ENCODE data around the gene TCL1A.
"Not testable (repeated sequence)": the region's sequence is repeated elsewhere in the genome, so short reads cannot be mapped to it uniquely, and the experiment has no call there.

GRCh38 chr14:95665530-95665929, 48.4 kb downstream of the TCL1A start:
- not testable (repeated sequence) for TF ChIP-seq CTCF (IDR thresholded peaks at IDR 0.05; ENCODE audit: insufficient read depth, low read depth, low read length); EZH2 (IDR thresholded peaks at IDR 0.05; ENCODE audit: insufficient read depth, low read length)

Measured in astrocyte (in vitro differentiated cells and primary cell).